Stimulated activated CD8-positive, alpha-beta memory T cell treated with anti-CD3 and anti-CD28 coated beads, Interleukin-15, amount 100 ng/mL, for 24 hours (primary cell): Measurements from ENCODE around the gene TULP1.
"Not testable (repeated sequence)": the region's sequence is repeated elsewhere in the genome, so short reads cannot be mapped to it uniquely, and the experiment has no call there.

Experiments
- DNase-seq: peaks from one replicate; pipeline ENCODE4 v3.0.0-alpha.2; 2020; ENCODE audit warnings: low read depth

TULP1 gene

DNA sequence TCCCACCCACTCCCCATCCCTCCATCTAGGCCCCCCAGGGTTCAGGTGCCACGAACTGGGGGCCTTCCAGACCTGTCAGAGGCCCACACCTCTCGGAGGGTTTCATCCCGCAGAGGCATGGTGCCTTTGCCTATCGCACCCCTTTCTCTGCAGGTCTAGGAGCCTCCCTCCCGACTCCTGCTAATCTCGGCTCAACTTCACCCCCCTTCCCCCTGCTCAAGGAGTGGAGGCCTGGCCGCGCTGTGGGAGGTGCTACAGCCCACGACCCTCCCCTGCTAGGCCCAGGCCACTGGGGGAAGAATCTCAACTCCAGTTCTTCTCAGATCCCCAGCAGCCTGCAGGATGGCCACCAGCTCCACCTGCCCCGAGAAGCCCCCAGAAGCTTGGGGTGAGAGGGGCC, at the start of gene TULP1:
TSS of gene TULP1 (minus strand) at position 157 of the 400 bp plus-strand sequence. CDS start at position 119, 38 bp downstream.
- no peak for DNase-seq

DNA sequence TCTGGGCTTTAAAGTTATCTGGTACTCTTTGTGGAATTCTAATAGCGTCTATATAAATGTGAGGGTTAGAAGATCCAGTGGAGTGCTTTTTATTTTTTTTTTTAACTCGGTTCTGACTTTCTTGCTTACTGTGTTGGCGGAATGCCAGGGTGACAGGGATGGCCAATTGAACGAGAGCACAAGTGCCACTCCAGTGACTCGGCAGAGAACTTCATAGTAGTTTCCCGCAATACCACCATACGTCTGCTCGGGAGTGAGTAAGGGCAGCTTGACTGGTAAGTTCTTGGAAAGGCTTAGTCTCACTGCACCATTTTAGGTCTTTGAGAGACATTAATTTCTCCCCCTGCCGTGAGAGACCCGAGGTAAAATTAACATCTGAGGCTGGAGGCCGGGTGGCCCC, 49.4 kb upstream of the TULP1 start:
- no peak for DNase-seq

DNA sequence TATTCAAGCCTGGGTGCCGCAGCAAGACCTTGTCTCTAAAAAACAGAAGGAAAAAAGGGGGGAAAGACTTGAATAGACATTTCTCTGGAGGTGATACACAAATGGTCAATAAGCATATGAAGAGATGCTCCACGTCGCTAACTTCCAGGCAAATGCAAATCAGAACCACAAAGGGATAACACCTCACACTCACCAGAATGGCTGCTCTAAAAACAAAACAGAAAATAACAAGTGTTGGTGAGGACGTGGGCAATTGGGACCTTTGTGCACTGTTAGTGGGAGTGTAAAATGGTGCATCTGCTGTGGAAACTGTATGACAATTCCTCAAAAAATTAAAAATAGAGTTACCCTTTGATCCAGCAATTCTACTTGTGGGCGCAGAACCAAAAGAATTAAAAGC, 48.4 kb upstream of the TULP1 start:
- DNase-seq, result no peak

DNA sequence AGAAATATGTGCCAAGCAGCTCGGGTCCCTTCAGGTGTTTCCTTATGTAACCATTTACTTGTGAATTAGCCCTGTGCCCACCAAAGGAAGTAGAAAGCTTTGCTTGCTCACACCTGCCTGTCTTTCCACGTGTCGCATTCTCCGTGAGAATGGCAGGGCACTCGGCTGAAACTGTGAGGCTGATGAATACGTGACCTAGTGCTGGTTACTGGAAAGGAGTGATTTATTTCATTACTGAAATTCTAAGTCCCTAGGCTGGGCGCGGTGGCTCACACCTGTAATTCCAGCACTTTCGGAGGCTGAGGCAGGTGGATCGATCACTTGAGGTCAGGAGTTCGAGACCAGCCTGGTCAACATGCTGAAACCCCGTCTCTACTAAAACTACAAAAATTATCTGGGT, 45.9 kb upstream of the TULP1 start:
- no peak for DNase-seq

DNA sequence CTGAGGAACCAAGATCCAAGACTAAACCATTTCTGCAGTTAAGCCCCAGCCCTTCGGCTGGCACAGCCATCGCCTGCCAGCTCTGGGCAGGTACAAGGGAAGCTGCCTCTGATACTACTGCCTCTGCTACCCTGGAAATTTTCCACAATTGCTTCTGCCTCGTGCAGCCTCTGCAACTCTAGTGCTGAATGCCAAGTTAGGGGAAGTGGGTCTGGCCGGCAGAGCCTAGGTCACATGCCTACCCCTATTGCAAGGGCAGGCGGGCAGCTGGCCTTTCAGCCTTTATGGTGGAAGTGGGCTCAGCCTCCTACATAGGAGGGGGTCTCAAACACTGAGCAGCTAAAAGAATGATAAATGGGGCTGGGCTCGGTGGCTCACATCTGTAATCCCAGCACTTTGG, 44.5 kb upstream of the TULP1 start:
- no peak for DNase-seq

DNA sequence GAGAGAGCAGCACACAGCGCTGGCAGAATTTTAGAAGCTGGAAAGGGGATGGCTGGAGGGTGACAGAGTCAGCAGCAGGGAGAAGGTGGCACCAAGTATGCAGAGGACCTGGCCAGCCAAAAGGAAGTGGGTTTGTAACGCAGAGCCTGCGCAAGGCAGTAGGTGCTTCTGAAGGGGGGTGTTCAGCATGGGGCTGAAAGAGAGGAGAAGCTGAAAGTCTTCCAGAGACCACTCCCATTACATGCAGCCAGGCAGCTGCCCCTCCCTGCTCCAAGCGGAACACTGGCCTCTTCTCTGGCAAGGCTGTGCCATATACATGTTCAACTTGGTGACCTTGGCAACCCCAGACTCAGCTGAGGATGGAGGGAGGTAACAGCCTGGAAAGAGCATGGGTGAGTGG, 42.1 kb upstream of the TULP1 start:
- DNase-seq, result no peak

DNA sequence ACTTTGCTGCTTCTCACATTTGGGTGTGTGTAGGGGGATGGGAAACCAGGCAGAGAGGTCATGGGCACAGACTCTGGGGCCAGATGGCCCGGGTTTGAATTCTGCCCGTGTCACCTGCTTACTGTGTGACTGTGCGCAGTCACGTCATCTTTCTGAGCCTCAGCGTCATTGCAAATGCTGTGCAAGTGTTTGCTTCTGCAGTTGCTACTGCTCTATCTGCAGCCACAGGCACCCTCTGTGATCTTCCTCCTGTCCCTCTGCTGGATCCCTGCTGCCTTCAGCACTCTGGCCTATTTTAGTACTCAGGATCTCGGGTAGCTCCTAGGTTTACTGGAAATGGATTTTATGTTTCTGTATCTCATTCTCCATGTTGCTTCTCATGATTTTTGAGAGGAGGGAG, 40.6 kb upstream of the TULP1 start:
- no peak for DNase-seq

DNA sequence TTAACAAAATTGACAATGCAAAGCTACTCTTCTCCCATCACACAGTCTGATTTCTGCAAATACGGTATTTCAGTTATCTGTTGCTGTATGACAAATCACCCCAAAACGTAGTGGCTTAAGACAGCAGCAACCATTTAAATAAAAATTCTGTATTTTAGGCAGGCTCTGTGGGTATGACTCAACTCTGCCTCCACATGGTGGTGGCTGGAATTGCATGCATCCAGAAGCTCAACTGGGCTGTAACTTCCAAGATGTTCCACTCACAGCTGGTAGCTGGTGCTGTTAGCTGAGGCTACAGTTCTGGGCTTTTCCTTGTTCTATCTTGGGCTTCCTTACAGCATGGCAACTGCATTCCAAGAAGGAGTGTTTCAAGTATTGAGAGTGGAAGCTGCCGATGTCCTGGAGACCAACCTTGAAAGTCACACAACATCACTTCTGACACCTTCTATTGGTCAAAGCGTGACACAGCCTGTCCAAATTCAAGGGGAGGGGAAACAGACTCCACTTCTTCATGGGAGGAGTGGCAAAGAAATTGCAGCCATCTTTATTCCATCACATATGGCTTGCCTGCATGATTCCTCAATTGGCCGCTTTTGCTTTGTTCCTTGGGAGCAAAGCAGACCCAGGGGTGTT, 39.7 kb upstream of the TULP1 start:
- DNase-seq, result peak; percentile 18

DNA sequence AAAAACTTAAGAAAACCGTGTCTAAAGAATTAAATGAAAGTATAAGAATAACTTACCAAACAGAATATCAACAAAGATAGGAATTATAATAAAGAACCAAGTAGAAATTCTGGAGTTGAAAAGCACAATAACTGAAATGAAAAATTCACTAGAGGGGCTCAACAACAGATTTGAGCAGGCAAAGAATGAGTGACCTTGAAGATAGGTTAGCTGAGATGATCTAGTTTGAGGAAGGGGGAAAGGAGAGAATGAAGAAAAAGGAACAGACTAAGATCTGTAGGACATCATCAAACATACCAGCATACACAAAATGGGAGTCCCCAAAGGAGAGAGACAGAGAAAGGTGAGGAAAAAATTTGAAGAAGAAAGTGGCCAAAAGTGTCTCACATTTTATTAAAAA, 37.7 kb upstream of the TULP1 start:
- no peak for DNase-seq

DNA sequence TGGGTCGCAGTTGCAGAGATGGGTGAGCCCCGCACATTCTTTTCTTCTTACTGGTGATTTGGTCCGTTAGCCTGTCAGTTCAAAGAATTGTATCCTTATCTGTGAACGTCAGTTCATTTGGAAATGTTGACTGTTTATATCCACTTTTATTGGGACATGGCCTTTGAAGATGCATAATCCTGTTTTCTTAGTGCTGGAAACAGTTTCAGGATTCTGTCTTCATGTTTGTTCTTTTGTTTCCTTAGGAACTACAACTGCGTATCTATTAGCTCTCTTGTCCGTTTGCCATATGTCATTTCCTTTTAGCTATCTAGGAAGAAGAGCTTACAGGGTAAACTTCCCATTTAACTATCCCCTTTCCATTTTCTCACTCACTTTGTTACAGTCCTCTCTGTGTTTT, 35.0 kb upstream of the TULP1 start:
- DNase-seq, result no peak

DNA sequence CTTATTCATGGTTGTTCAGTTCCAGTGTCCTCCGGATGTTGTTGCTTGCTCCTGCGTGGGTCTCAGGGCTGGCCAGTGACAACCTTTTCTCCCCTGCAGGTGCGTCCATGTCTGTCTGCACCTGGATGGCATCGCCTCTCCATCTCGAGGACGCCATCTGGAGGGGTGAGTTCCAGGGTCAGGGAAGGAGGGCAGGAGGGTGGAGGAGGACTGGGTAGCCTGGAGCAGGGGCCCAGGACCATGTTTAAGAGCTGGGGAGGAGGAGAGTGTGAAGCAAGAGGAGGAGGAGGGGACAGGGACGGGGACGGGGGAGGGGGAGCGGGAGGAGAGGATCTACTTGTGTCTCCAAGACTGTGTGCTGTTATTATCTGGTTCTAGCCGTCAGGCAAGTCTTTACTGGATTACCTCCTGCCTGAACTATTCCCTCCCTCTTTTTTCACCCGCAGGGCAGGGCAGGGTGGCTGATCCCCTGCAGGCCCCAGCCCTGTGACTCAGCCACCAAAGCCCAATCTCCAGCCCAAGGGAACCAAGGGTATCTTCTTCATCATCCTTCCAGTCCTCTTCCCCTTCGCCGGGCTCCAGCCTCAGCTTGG, 32.2 kb upstream of the TULP1 start:
- DNase-seq, result no peak

DNA sequence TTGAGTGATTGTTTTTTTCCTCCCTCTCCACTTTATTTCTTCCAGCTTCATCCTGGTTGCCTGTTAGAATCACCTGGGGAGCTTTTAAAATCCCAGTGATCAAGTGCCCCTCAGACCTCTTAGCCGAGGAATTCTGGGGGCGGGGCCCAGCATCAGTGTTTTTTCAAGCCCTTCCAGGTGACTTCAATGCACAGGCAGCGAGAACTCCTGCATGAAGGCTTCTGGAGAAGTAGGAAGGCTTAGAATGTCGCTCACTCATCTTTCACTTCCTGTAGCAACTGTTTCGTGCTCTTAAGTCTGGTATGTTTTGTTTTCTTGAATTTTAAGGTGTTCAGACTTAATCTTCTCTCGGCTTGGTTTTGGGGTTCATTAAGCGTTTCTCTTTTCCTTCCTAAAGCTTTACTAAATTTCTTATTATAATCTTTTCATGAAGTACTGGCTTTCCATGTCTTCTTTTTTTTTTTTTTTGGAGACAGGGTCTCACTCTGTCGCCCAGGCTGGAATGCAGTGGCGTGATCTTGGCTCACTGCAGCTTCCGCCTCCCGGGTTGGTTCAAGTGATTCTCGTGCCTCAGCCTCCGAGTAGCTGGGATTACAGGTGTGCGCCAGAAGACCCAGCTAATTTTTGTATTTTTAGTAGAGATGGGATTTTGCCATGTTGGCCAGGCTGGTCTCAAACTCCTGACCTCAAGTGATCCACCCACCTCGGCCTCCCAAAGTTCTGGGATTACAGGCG, 30.9 kb upstream of the TULP1 start:
- no peak for DNase-seq

DNA sequence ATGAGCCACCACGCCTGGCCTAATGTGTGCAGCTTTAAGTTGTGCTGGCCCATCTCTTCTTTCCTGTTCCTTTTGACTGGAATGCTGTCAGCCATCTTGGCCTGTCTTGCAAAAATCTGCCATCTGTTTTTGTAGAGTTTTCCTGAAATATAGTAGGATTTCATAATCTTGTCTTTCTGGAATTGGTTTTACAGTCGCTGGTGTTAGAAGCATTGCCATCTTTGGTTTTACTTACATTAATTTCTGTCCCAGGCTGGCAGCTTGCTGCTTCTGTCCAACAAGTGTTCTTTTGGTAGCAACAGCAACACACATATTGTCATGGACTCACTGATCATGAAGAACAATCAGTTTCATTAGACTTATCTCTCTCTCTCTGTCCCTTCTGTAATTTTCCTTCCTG, 29.1 kb upstream of the TULP1 start:
- no peak for DNase-seq

DNA sequence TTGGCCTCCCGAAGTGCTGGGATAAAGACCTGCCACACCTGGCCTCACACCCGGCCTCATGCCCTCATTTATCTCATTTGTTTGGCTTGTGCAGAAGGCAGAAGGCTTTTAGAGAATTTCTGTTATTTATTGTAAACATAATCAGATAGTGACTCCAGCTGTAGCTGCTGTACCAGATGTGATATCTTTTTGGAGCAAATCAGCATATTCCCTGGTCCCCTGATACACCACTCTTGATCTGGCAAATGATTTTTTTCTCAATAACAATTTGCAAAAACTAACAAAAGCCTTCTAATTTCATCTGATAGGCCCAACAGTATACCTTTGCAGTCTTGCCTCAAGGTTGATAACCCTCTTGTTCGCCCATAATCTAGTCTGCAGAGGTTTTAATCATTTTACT, 26.5 kb upstream of the TULP1 start:
- no peak for DNase-seq

DNA sequence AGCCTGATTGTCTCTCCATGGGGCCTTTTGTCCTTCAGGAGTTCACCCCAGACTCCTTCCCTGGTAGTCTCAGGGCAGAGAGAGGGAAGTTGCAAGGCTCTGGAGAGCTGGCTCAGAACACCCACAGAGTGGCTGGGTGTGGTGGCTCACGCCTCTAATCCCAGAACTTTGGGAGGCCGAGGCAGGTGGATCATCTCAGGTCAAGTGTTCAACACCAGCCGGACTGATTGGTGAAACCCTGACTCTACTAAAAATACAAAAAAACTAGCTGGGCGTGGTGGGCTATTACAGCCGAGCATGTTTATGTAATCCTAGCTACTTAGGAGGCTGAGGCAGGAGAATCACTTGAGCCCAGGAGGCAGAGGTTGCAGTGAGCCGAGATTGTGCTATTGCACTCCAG, 23.2 kb upstream of the TULP1 start:
- not testable (repeated sequence) for DNase-seq

DNA sequence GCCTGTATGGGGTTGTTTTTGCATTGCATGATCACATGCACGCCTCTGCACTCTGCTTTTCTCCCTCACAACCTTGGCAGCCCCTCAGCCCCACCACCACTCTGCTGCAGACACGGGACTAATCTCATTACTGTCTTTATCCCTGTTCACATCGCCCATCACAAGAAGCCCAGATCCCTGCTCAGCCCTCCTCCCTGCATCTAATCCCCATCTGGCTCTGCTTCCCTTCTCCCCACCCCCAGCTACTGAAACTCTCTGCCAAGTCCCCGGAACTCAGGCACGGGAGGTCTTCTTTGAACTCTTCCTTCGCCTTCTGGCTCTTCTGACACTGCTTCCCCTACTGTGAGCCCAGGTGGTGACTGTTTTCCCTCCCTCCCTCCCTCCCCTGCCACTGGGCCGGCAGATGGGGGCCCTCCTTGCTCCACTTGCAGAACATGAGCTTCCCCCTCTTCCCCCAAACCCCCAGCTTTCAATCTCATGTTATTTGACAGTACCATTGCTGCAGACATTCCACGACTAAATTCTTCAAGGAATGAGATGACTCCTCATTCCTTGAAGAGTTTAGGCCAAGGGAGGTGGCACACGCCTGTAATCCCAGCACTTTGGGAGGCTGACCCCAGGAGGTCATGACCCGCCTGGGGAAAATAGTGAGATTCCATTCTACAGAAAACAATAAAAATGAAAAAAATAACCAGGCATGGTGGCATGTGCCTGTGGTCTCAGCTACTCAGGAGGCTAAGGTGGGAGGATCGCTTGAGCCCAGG, 21.9 kb upstream of the TULP1 start:
- no peak for DNase-seq

DNA sequence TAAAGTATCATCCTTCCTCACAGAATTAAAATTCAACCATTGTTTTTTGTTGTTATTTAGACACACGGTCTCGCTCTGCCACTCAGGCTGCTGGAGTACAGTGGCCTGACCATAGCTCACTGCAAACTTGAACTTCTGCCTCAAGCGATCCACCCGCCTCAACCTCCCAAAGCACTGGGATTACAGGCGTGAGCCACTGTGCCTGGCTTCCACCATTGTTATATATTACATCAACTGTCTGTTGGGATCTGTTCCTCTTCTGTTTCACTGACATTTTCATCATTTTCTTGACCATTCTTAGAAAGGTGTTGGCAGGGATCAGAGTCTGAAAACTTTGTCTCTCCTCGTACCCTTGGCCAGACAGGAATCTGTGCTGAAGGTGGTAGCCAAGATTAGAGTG, 21.3 kb upstream of the TULP1 start:
- DNase-seq, result no peak

DNA sequence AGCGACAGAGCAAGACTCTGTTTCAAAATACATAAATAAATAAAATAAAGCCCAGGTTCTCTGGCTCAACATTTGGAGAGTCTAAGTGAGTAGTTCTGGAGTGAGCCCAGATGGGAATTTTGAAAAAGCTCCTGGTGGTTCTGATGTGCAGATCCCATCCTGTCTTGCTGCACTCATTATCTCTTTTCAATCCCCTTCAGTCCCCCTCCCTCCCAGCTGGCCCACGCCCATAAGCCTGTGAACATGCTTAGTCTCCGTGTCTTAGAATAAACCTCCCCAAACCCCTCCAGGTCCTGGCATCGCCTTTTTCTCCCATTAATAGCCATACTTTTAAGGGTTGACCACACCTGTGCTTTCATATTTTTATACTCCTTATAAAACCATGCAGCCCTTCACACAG, 19.4 kb upstream of the TULP1 start:
- DNase-seq, result no peak

DNA sequence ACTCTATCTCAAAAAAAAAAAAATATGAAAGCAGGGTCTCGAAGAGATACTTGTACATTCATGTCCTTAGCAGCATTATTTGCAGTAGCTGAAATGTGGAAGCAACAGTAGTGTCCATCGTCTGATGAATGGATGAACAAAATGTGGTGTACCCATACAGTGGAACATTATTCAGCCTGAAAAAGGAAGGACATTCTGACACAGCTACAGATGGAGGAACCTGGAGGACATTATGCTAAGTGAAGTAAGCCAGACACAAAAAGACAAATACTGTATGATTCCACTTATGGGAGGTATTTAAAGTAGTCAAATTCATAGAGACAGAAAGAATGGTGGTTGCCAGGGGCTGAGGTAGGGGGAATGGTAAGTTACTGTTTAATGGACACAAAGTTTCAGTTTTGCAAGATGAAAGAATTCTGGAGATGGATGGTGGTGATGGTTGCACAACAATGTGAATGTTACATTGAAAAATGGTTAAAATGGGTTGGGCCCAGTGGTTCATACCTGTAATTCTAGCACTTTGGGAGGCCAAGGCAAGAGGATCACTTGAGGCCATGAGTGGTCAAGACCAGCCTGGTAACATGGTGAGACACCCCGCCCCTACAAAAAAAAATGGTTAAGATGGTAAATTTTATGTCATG, 11.8 kb upstream of the TULP1 start:
- no peak for DNase-seq

DNA sequence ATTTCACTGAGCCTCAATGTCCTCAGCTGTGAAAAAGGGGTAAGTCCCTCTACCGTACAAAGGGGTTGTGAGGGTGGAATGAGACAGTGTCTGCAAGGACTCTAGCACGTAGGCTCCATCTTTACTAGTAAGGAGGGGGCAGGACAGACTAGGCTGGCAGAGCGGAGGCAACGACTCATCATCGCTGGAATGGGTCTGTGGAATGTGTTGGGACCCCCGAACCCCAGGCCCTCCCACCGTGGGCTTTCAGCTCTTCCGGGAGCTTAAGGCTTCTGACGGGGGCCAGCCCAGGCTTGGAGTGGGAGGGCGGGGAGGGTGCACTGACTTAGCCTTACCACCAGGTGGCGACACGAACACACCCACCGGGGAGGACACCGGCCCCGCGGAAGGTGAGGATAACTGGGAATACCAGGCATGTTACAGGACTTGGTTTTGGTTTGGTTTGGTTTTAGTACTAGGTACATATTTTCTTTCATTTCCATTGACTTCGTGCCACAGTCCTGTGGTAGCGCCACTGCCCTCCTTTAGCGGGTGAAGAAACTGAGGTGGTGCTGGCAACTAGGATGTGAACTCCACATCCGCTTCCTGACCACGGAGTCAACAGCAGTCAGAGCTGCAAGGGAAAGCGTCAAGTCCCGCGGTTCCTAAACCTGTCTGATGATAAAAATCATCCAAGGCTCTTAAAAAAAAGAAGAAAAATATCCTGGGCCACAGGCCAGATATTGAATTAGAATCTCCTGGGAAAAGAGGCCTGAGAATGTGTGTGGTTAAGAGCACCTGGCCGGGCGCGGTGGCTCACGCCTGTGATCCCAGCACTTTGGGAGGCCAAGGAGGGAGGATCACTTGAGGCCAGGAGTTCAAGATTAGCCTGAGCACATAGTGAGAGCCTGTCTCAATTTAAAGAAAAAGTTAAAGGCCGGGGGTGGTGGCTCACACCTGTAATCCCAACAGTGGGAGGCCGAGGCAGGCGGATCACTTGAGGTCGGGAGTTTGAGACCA, 10.3 kb upstream of the TULP1 start:
- peak; percentile 66 for DNase-seq

DNA sequence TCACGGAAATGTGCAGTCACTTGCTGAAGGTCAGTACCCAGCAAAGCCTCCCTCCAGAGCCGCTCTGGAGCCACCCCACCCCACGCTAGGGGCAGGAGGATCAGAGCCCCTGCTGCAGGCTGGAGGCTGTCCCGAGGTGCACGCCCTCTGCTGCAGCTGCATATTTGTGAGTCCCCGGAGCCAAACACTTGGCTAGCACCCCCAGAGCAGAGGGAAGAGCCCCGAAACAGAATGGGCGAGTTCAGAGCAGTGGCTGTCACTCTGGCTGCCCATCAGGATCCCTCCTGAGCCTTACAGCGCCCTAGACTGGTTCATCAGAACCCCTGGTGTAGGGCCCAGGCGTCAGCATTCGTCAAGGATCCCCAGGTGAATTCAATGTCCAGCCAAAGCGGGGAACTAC, 9.5 kb upstream of the TULP1 start:
- no peak for DNase-seq
